ENCODE measurements around the gene GNB5.

GNB5 gene

GRCh38 chr15:52207191-52207590 is 16.0 kb upstream of the GNB5 start:
- Histone ChIP-seq H3K36me3 (ENCODE audit: control insufficient read depth, low read length) (no peaks in the 10 kb centered on the region), H3K27ac (ENCODE audit: low read depth, low read length) (no peak overlapping the region), H3K27me3 (ENCODE audit: control insufficient read depth, low read length) (no peaks in the 10 kb centered on the region), H3K9me2 (replicated peaks; ENCODE audit: control insufficient read depth, low read length) (no peaks in the 10 kb centered on the region), H3K4me2 (ENCODE audit: low read length) (no peak overlapping the region), H3K79me2 (ENCODE audit: control insufficient read depth, low read length) (no peaks in the 10 kb centered on the region), H3K4me1 (ENCODE audit: control insufficient read depth, low read length) (no peaks in the 10 kb centered on the region), H3K9me3 (ENCODE audit: control insufficient read depth, insufficient read depth, low read length) (no peaks in the 10 kb centered on the region), H3K4me3 (ENCODE audit: low read length) (no peak overlapping the region), H3F3A (ENCODE audit: control insufficient read depth, insufficient read depth) (no peaks in the 10 kb centered on the region), H4K20me1 (ENCODE audit: control insufficient read depth, insufficient read depth, low read depth, low read length) (no peaks in the 10 kb centered on the region)
- TF ChIP-seq CTCF (IDR thresholded peaks at IDR 0.05; ENCODE audit: low read depth, low read length, poor library complexity, severe bottlenecking) (no peak), EZH2phosphoT487 (IDR thresholded peaks at IDR 0.05; ENCODE audit: borderline replicate concordance, low read length) (no peak)

- Histone ChIP-seq H3K4me2 (ENCODE audit: low read length) (no peak overlapping the region), H3F3A (ENCODE audit: control insufficient read depth, insufficient read depth) (no peaks in the 10 kb centered on the region), H3K27ac (ENCODE audit: low read depth, low read length) (no peak overlapping the region), H3K36me3 (ENCODE audit: control insufficient read depth, low read length) (no peaks in the 10 kb centered on the region), H3K9me3 (ENCODE audit: control insufficient read depth, insufficient read depth, low read length) (no peaks in the 10 kb centered on the region), H3K79me2 (ENCODE audit: control insufficient read depth, low read length) (no peaks in the 10 kb centered on the region), H3K9me2 (replicated peaks; ENCODE audit: control insufficient read depth, low read length) (no peaks in the 10 kb centered on the region), H3K27me3 (ENCODE audit: control insufficient read depth, low read length) (no peaks in the 10 kb centered on the region), H4K20me1 (ENCODE audit: control insufficient read depth, insufficient read depth, low read depth, low read length) (no peaks in the 10 kb centered on the region), H3K4me3 (ENCODE audit: low read length) (no peak overlapping the region), H3K4me1 (ENCODE audit: control insufficient read depth, low read length) (no peaks in the 10 kb centered on the region)
- TF ChIP-seq CTCF (IDR thresholded peaks at IDR 0.05; ENCODE audit: low read depth, low read length, poor library complexity, severe bottlenecking) (no peak), EZH2phosphoT487 (IDR thresholded peaks at IDR 0.05; ENCODE audit: borderline replicate concordance, low read length) (no peak)
These were observed 15.3 kb upstream of the GNB5 start for GRCh38 chr15:52206446-52206845.

GRCh38 chr15:52204657-52205056 is 13.5 kb upstream of the GNB5 start:
- Histone ChIP-seq H3K36me3 (ENCODE audit: control insufficient read depth, low read length) (no peaks in the 10 kb centered on the region), H3K27me3 (ENCODE audit: control insufficient read depth, low read length) (no peaks in the 10 kb centered on the region), H4K20me1 (ENCODE audit: control insufficient read depth, insufficient read depth, low read depth, low read length) (no peaks in the 10 kb centered on the region), H3K4me2 (ENCODE audit: low read length) (no peak overlapping the region), H3F3A (ENCODE audit: control insufficient read depth, insufficient read depth) (no peaks in the 10 kb centered on the region), H3K4me1 (ENCODE audit: control insufficient read depth, low read length) (no peaks in the 10 kb centered on the region), H3K27ac (ENCODE audit: low read depth, low read length) (no peak overlapping the region), H3K9me2 (replicated peaks; ENCODE audit: control insufficient read depth, low read length) (no peaks in the 10 kb centered on the region), H3K79me2 (ENCODE audit: control insufficient read depth, low read length) (no peaks in the 10 kb centered on the region), H3K9me3 (ENCODE audit: control insufficient read depth, insufficient read depth, low read length) (no peaks in the 10 kb centered on the region), H3K4me3 (ENCODE audit: low read length) (no peak overlapping the region)
- no peak for TF ChIP-seq CTCF (IDR thresholded peaks at IDR 0.05; ENCODE audit: low read depth, low read length, poor library complexity, severe bottlenecking)
- TF ChIP-seq EZH2phosphoT487 (IDR thresholded peaks at IDR 0.05; ENCODE audit: borderline replicate concordance, low read length) = no peak
